HEK293T (cell line): ENCODE measurements around the gene ZNF48.

Source experiments
- BHLHE40 ChIP-seq: fragments of 450-650 bp; IDR thresholded peaks from 2 replicates; pipeline ENCODE4 v1.6.1; 2016; ENCODE audit warnings: mild to moderate bottlenecking, moderate library complexity, borderline replicate concordance
- CTBP1 ChIP-seq: fragments of 450-650 bp; IDR thresholded peaks from 2 replicates; pipeline ENCODE4 v1.6.1; 2016; ENCODE audit warnings: borderline replicate concordance
- ELF4 ChIP-seq: fragments of 450-650 bp; IDR thresholded peaks from 2 replicates; pipeline ENCODE4 v1.6.1; 2017; ENCODE audit warnings: antibody characterized with exemption
- FOXA1 ChIP-seq: fragments of 450-650 bp; IDR thresholded peaks from 2 replicates; pipeline ENCODE4 v1.6.1; 2016; ENCODE audit warnings: mild to moderate bottlenecking
- FOXK2 ChIP-seq: fragments of 450-650 bp; IDR thresholded peaks from 2 replicates; pipeline ENCODE4 v1.6.1; 2016; ENCODE audit warnings: mild to moderate bottlenecking
- FOXM1 ChIP-seq: fragments of 450-650 bp; IDR thresholded peaks from 2 replicates; pipeline ENCODE4 v1.6.1; 2017; ENCODE audit warnings: mild to moderate bottlenecking, borderline replicate concordance
- SP1 ChIP-seq: fragments of 450-650 bp; IDR thresholded peaks from 2 replicates; pipeline ENCODE4 v1.6.1; 2017
- SUZ12 ChIP-seq: fragments of 450-650 bp; IDR thresholded peaks from 2 replicates; pipeline ENCODE4 v1.6.1; 2016; ENCODE audit warnings: mild to moderate bottlenecking

GRCh38 chr16:30375864-30376263, 19.4 kb upstream of the ZNF48 start:
- TF ChIP-seq SP1 (no peak), SUZ12 (no peak), BHLHE40 (no peak), FOXM1 (no peak), CTBP1 (no peak), ELF4 (no peak), FOXA1 (no peak), FOXK2 (no peak)
